B cell (primary cell): ENCODE results near the gene DPT.

Experiments
- EZH2 ChIP-seq: IDR thresholded peaks from 2 replicates; pipeline ENCODE4 v1.6.1; 2012; ENCODE audit warnings: borderline replicate concordance, low read depth, mild to moderate bottlenecking, moderate library complexity, low read length; ENCODE audit not compliant: insufficient read depth, poor library complexity, severe bottlenecking
- TF ChIP-seq, protein P1 (sequence below): fragments of 200-600 bp; IDR thresholded peaks from one replicate; pipeline ENCODE4 v1.8.0; 2022; ENCODE audit warnings: antibody characterized with exemption, mild to moderate bottlenecking

DNA sequence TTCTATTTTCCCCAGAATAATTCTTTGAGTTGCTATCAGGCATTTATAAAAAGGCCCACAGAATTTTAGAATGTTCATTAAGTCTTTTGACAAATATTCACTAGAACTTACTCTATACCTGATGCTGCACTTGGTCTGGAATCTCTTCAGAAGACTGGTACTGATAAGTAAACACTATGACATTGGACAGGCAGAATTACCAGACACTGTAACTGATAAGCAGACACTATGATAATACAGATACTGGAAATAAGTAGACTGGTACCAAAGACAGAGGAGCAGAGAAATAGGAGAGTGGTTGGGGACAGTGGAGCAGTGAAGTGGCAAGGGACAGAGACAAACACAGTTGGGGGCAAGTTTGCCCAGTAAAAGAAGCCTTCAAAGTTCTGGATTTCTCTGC, 8.2 kb downstream of the DPT start:
- TF ChIP-seq, protein P1, sequence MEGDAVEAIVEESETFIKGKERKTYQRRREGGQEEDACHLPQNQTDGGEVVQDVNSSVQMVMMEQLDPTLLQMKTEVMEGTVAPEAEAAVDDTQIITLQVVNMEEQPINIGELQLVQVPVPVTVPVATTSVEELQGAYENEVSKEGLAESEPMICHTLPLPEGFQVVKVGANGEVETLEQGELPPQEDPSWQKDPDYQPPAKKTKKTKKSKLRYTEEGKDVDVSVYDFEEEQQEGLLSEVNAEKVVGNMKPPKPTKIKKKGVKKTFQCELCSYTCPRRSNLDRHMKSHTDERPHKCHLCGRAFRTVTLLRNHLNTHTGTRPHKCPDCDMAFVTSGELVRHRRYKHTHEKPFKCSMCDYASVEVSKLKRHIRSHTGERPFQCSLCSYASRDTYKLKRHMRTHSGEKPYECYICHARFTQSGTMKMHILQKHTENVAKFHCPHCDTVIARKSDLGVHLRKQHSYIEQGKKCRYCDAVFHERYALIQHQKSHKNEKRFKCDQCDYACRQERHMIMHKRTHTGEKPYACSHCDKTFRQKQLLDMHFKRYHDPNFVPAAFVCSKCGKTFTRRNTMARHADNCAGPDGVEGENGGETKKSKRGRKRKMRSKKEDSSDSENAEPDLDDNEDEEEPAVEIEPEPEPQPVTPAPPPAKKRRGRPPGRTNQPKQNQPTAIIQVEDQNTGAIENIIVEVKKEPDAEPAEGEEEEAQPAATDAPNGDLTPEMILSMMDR = no peak
- TF ChIP-seq EZH2 = no peak
